ENCODE measurements around the gene TANGO2.

The TANGO2 gene

GRCh38 chr22:20056696-20057386 is 35.9 kb downstream of the TANGO2 start:
- no peak for TF ChIP-seq CTCF (IDR thresholded peaks at IDR 0.05; ENCODE audit: low read depth, low read length, missing control alignments)
- in situ Hi-C loops (cut with HindIII; ENCODE audit: low sequenced_read_pairs), result no loop called here
- no peak overlapping the region for H3K4me3 ChIP-seq (ENCODE audit: low read depth, low read length)
- DNase-seq (ENCODE audit: low read depth), result no peak

GRCh38 chr22:20057596-20058268 is 36.8 kb downstream of the TANGO2 start:
- in situ Hi-C loops (cut with HindIII; ENCODE audit: low sequenced_read_pairs), result no loop called here
- no peak overlapping the region for H3K4me3 ChIP-seq (ENCODE audit: low read depth, low read length)
- no peak for TF ChIP-seq CTCF (IDR thresholded peaks at IDR 0.05; ENCODE audit: low read depth, low read length, missing control alignments)
- DNase-seq (ENCODE audit: low read depth), result no peak

- no peak for DNase-seq (ENCODE audit: low read depth)
- no peak overlapping the region for H3K4me3 ChIP-seq (ENCODE audit: low read depth, low read length)
- in situ Hi-C loops (cut with HindIII; ENCODE audit: low sequenced_read_pairs), result no loop called here
- TF ChIP-seq CTCF (IDR thresholded peaks at IDR 0.05; ENCODE audit: low read depth, low read length, missing control alignments), result no peak
These were observed 38.3 kb downstream of the TANGO2 start for GRCh38 chr22:20058989-20059770.

GRCh38 chr22:20060700-20061480 is 40.0 kb downstream of the TANGO2 start:
- in situ Hi-C loops (cut with HindIII; ENCODE audit: low sequenced_read_pairs), result no loop called here
- DNase-seq (ENCODE audit: low read depth), result no peak
- no peak for TF ChIP-seq CTCF (IDR thresholded peaks at IDR 0.05; ENCODE audit: low read depth, low read length, missing control alignments)
- no peak overlapping the region for H3K4me3 ChIP-seq (ENCODE audit: low read depth, low read length)

- no peak overlapping the region for H3K4me3 ChIP-seq (ENCODE audit: low read depth, low read length)
- in situ Hi-C loops (cut with HindIII; ENCODE audit: low sequenced_read_pairs), result no loop called here
- no peak for TF ChIP-seq CTCF (IDR thresholded peaks at IDR 0.05; ENCODE audit: low read depth, low read length, missing control alignments)
- DNase-seq (ENCODE audit: low read depth), result no peak
These were observed 40.6 kb downstream of the TANGO2 start for GRCh38 chr22:20061481-20061861.

Data from astrocyte of the cerebellum (primary cell).